ENCODE results near the gene CLIC6.
"Not testable (repeated sequence)": the region's sequence is repeated elsewhere in the genome, so short reads cannot be mapped to it uniquely, and the experiment has no call there.

The CLIC6 gene

GRCh38 chr21:34713621-34714020 lies 44.8 kb downstream of the CLIC6 start:
- Histone ChIP-seq H3K4me1 (ENCODE audit: control insufficient read depth in 1 of 2, insufficient read depth in 2 of 2, low read length in 2 of 2) (no peaks in the 10 kb centered on the region), H3K4me3 (ENCODE audit: low read depth in 1 of 2, low read length in 2 of 2) (no peak overlapping the region), H3K36me3 (ENCODE audit: control insufficient read depth in 1 of 2, insufficient read depth in 2 of 2, low read length in 2 of 2) (no peaks in the 10 kb centered on the region), H3K27me3 (ENCODE audit: low read depth, low read length) (no peaks in the 10 kb centered on the region), H3K27ac (ENCODE audit: low read length) (no peak overlapping the region), H3K9me3 (ENCODE audit: control insufficient read depth in 1 of 2, low read length in 2 of 2) (no peaks in the 10 kb centered on the region)

DNA sequence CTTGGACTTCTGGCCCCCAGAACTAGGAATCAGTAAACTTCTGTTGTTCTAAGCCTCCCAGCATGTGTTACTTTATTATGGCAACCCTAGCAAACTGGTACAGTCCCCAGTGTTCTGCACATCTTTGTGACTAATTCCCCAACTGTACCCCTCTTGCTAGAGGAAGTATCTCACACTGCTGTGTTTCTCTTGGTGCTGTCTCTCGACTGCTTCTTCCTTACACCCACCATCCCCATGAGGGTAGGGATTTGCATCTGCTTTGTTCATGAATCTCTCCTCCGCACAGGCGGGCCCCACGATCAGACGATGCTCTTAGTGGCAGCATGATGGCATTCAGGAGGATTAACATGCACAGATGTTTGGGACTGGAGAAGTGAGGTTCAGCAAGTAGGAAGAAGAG lies 46.7 kb downstream of the CLIC6 start:
- no peaks in the 10 kb centered on the region for H3K9me3 ChIP-seq (ENCODE audit: control insufficient read depth in 1 of 2, low read length in 2 of 2)
- no peak overlapping the region for H3K4me3 ChIP-seq (ENCODE audit: low read depth in 1 of 2, low read length in 2 of 2)

GRCh38 chr21:34715985-34716596 lies 47.3 kb downstream of the CLIC6 start:
- Histone ChIP-seq H3K36me3 (ENCODE audit: control insufficient read depth in 1 of 2, insufficient read depth in 2 of 2, low read length in 2 of 2) (no peaks in the 10 kb centered on the region), H3K4me3 (ENCODE audit: low read depth in 1 of 2, low read length in 2 of 2) (no peak overlapping the region), H3K9me3 (ENCODE audit: control insufficient read depth in 1 of 2, low read length in 2 of 2) (no peaks in the 10 kb centered on the region), H3K27ac (ENCODE audit: low read length) (no peak overlapping the region), H3K27me3 (ENCODE audit: low read depth, low read length) (no peaks in the 10 kb centered on the region), H3K4me1 (ENCODE audit: control insufficient read depth in 1 of 2, insufficient read depth in 2 of 2, low read length in 2 of 2) (no peaks in the 10 kb centered on the region)

More for the DNA sequence above, 46.7 kb downstream of the CLIC6 start:
- no peaks in the 10 kb centered on the region for H3K27me3 ChIP-seq (ENCODE audit: low read depth, low read length)
- H3K36me3 ChIP-seq (ENCODE audit: control insufficient read depth in 1 of 2, insufficient read depth in 2 of 2, low read length in 2 of 2) = no peaks in the 10 kb centered on the region
- H3K27ac ChIP-seq (ENCODE audit: low read length) = no peak overlapping the region
- no peaks in the 10 kb centered on the region for H3K4me1 ChIP-seq (ENCODE audit: control insufficient read depth in 1 of 2, insufficient read depth in 2 of 2, low read length in 2 of 2)

DNA sequence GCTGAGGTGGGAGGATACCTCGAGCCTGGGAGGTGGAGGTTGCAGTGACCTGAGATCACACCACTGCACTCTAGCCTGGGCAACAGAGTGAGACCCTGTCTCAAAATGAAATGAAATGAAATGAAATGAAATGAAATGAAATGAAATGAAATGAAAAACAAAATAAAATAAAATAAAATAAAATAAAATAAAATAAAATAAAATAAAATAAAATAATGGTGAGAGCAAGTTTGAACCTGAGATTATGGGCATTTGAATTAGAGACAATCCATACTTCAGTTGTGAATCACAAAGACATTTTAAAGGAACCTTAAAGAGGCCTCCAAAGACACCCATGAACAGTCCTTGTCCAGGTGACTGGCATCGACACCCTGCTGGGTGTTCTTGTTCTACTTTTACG lies 49.7 kb downstream of the CLIC6 start:
- not testable (repeated sequence) for H3K4me1 ChIP-seq (ENCODE audit: control insufficient read depth in 1 of 2, insufficient read depth in 2 of 2, low read length in 2 of 2); H3K27ac ChIP-seq (ENCODE audit: low read length); H3K9me3 ChIP-seq (ENCODE audit: control insufficient read depth in 1 of 2, low read length in 2 of 2); H3K27me3 ChIP-seq (ENCODE audit: low read depth, low read length); H3K4me3 ChIP-seq (ENCODE audit: low read depth in 1 of 2, low read length in 2 of 2); H3K36me3 ChIP-seq (ENCODE audit: control insufficient read depth in 1 of 2, insufficient read depth in 2 of 2, low read length in 2 of 2)

- Histone ChIP-seq H3K4me3 (ENCODE audit: low read depth in 1 of 2, low read length in 2 of 2) (no peak overlapping the region), H3K4me1 (ENCODE audit: control insufficient read depth in 1 of 2, insufficient read depth in 2 of 2, low read length in 2 of 2) (no peaks in the 10 kb centered on the region), H3K27me3 (ENCODE audit: low read depth, low read length) (no peaks in the 10 kb centered on the region), H3K36me3 (ENCODE audit: control insufficient read depth in 1 of 2, insufficient read depth in 2 of 2, low read length in 2 of 2) (no peaks in the 10 kb centered on the region), H3K9me3 (ENCODE audit: control insufficient read depth in 1 of 2, low read length in 2 of 2) (no peaks in the 10 kb centered on the region), H3K27ac (ENCODE audit: low read length) (no peak overlapping the region)
These were observed 54.0 kb downstream of the CLIC6 start for GRCh38 chr21:34722684-34723300.

DNA sequence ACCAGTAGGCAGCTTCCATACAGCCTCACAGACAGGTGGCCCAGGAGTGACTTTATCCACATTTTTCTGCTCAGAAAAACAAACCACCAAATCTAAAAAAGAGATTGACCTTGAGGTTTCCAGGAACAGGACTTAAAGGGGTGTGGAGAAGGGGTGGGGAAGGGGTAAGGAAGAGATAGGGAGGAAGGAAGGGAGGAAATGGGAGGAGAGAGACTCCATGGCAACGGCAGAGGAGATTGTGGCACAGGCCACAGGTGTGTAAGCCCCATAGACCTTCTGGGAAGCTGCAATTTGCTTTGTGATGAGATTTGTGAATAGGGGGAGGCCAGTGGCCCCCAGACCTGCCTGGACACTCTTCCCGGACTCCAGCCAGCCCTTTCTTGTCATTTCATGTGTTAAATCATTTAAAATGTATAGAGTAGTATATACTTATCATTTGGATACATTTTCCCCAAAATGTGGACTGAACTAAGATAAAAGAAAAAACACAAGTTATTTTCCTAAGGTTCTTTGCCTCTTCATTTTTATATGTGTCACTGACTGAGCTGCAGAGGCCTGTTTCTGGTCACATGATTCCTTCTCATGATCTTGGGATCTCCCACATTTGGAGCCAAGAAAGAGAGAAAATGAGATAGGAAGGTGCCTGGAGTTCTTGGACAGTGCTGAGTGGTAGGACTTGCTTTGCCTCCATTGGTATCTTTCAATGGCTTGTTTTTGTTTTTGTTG lies 55.5 kb downstream of the CLIC6 start:
- no peak overlapping the region for H3K4me3 ChIP-seq (ENCODE audit: low read depth in 1 of 2, low read length in 2 of 2)
- H3K27ac ChIP-seq (ENCODE audit: low read length) = no peak overlapping the region
- H3K4me1 ChIP-seq (ENCODE audit: control insufficient read depth in 1 of 2, insufficient read depth in 2 of 2, low read length in 2 of 2) = no peaks in the 10 kb centered on the region
- no peaks in the 10 kb centered on the region for H3K9me3 ChIP-seq (ENCODE audit: control insufficient read depth in 1 of 2, low read length in 2 of 2)
- no peaks in the 10 kb centered on the region for H3K27me3 ChIP-seq (ENCODE audit: low read depth, low read length)
- no peaks in the 10 kb centered on the region for H3K36me3 ChIP-seq (ENCODE audit: control insufficient read depth in 1 of 2, insufficient read depth in 2 of 2, low read length in 2 of 2)

GRCh38 chr21:34724857-34725195 lies 56.0 kb downstream of the CLIC6 start:
- no peak overlapping the region for H3K4me3 ChIP-seq (ENCODE audit: low read depth in 1 of 2, low read length in 2 of 2)
- H3K4me1 ChIP-seq (ENCODE audit: control insufficient read depth in 1 of 2, insufficient read depth in 2 of 2, low read length in 2 of 2) = no peaks in the 10 kb centered on the region
- no peak overlapping the region for H3K27ac ChIP-seq (ENCODE audit: low read length)
- H3K9me3 ChIP-seq (ENCODE audit: control insufficient read depth in 1 of 2, low read length in 2 of 2) = no peaks in the 10 kb centered on the region
- no peaks in the 10 kb centered on the region for H3K27me3 ChIP-seq (ENCODE audit: low read depth, low read length)
- H3K36me3 ChIP-seq (ENCODE audit: control insufficient read depth in 1 of 2, insufficient read depth in 2 of 2, low read length in 2 of 2) = no peaks in the 10 kb centered on the region

DNA sequence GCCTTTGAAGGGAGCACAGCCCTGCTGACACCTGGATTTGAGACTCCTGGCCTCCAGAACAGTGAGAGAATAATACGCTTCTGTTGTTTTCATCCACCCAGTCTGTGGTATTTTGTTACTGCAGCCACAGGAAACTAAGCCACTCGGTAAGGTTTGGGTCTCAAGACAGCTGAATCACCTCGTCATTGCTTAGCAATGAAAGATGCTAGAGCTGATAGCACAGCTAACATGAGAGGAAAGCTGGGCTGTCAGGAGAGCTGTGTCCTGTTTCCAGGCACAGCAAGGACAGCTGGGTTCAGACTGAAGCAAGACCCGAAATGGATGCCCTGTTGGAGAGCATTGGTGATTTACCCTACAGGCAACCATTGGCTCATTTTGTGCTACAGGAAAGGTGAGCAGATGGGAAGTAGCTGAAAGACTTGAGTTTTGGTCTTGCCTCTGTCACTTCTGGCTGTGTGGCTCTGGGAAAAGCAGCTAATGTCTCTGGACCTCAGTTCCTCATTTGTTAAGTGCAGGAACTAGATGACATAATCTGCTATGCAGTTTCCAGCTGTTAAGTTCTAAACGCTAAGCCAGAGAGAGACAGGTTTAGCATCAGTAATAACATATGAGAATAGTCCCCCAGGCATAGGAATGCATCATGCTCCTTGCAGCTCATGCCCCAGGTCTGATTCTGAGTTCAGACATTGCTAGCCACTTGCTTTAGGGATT lies 58.0 kb downstream of the CLIC6 start:
- no peaks in the 10 kb centered on the region for H3K36me3 ChIP-seq (ENCODE audit: control insufficient read depth in 1 of 2, insufficient read depth in 2 of 2, low read length in 2 of 2)
- H3K27me3 ChIP-seq (ENCODE audit: low read depth, low read length) = no peaks in the 10 kb centered on the region
- H3K4me1 ChIP-seq (ENCODE audit: control insufficient read depth in 1 of 2, insufficient read depth in 2 of 2, low read length in 2 of 2) = no peaks in the 10 kb centered on the region
- H3K4me3 ChIP-seq (ENCODE audit: low read depth in 1 of 2, low read length in 2 of 2) = no peak overlapping the region
- no peak overlapping the region for H3K27ac ChIP-seq (ENCODE audit: low read length)
- no peaks in the 10 kb centered on the region for H3K9me3 ChIP-seq (ENCODE audit: control insufficient read depth in 1 of 2, low read length in 2 of 2)

DNA sequence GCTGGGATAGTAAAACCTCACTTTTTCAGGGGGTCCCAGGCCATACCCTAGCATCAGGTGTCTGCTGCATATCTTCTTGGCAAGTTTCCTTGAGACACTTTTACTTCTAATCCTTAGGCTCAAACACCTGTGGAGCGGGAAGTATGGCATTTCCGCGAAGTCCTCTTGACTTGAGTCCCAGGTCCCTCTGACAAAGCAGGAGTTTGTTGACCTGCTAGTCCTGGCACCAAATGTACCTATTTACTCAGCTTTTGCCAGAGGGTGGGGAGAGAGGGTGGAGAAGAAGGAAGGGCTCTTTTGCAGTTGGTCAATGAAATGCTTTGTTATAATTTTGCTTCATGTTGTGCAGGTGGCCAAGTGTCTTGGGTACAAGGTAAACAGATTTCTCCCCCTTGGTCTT lies 59.7 kb downstream of the CLIC6 start:
- Histone ChIP-seq H3K4me3 (ENCODE audit: low read depth in 1 of 2, low read length in 2 of 2) (no peak overlapping the region), H3K27me3 (ENCODE audit: low read depth, low read length) (no peaks in the 10 kb centered on the region), H3K36me3 (ENCODE audit: control insufficient read depth in 1 of 2, insufficient read depth in 2 of 2, low read length in 2 of 2) (no peaks in the 10 kb centered on the region), H3K4me1 (ENCODE audit: control insufficient read depth in 1 of 2, insufficient read depth in 2 of 2, low read length in 2 of 2) (no peaks in the 10 kb centered on the region), H3K9me3 (ENCODE audit: control insufficient read depth in 1 of 2, low read length in 2 of 2) (no peaks in the 10 kb centered on the region), H3K27ac (ENCODE audit: low read length) (no peak overlapping the region)

DNA sequence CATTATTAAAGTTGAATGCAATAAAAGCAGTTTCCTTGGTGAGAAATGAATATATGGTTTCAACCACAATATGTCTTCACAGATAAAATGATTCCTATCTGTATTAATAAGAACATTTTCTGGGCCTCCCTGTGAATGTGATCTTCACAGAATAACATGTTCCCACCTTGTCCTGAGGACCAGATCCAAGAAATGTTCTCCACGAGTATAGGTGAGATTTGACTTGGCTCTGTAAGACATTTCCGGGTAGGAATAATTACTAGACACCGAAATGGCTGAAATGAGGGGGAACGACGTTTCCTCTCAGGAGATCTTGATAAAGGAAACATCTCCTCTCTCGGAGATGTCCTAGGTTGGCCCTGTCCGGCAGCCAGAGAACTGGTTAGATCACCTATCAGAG lies 61.4 kb downstream of the CLIC6 start:
- no peaks in the 10 kb centered on the region for H3K27me3 ChIP-seq (ENCODE audit: low read depth, low read length)
- H3K4me3 ChIP-seq (ENCODE audit: low read depth in 1 of 2, low read length in 2 of 2) = no peak overlapping the region
- no peaks in the 10 kb centered on the region for H3K36me3 ChIP-seq (ENCODE audit: control insufficient read depth in 1 of 2, insufficient read depth in 2 of 2, low read length in 2 of 2)
- no peaks in the 10 kb centered on the region for H3K9me3 ChIP-seq (ENCODE audit: control insufficient read depth in 1 of 2, low read length in 2 of 2)
- no peak overlapping the region for H3K27ac ChIP-seq (ENCODE audit: low read length)
- H3K4me1 ChIP-seq (ENCODE audit: control insufficient read depth in 1 of 2, insufficient read depth in 2 of 2, low read length in 2 of 2) = no peaks in the 10 kb centered on the region

GRCh38 chr21:34730756-34731445 lies 62.1 kb downstream of the CLIC6 start:
- Histone ChIP-seq H3K27ac (ENCODE audit: low read length) (no peak overlapping the region), H3K9me3 (ENCODE audit: control insufficient read depth in 1 of 2, low read length in 2 of 2) (no peaks in the 10 kb centered on the region)

More at GRCh38 chr21:34730756-34731445, 62.1 kb downstream of the CLIC6 start:
- Histone ChIP-seq H3K4me1 (ENCODE audit: control insufficient read depth in 1 of 2, insufficient read depth in 2 of 2, low read length in 2 of 2) (no peaks in the 10 kb centered on the region), H3K27me3 (ENCODE audit: low read depth, low read length) (no peaks in the 10 kb centered on the region), H3K36me3 (ENCODE audit: control insufficient read depth in 1 of 2, insufficient read depth in 2 of 2, low read length in 2 of 2) (no peaks in the 10 kb centered on the region), H3K4me3 (ENCODE audit: low read depth in 1 of 2, low read length in 2 of 2) (no peak overlapping the region)
